GM10266 (cell line): ENCODE measurements around the gene CASKIN1.
"Not testable (repeated sequence)": the region's sequence is repeated elsewhere in the genome, so short reads cannot be mapped to it uniquely, and the experiment has no call there.

Experiments
- DNase-seq: peaks from one replicate; pipeline ENCODE4 v3.0.0; 2012; ENCODE audit errors: extremely low spot score
- TF ChIP-seq, protein P1 (sequence below): IDR thresholded peaks from 2 replicates; pipeline ENCODE4 v1.5.1; 2012; ENCODE audit warnings: mild to moderate bottlenecking, low read depth; ENCODE audit not compliant: control insufficient read depth, insufficient read depth; ENCODE audit errors: missing control alignments

CASKIN1 gene

DNA sequence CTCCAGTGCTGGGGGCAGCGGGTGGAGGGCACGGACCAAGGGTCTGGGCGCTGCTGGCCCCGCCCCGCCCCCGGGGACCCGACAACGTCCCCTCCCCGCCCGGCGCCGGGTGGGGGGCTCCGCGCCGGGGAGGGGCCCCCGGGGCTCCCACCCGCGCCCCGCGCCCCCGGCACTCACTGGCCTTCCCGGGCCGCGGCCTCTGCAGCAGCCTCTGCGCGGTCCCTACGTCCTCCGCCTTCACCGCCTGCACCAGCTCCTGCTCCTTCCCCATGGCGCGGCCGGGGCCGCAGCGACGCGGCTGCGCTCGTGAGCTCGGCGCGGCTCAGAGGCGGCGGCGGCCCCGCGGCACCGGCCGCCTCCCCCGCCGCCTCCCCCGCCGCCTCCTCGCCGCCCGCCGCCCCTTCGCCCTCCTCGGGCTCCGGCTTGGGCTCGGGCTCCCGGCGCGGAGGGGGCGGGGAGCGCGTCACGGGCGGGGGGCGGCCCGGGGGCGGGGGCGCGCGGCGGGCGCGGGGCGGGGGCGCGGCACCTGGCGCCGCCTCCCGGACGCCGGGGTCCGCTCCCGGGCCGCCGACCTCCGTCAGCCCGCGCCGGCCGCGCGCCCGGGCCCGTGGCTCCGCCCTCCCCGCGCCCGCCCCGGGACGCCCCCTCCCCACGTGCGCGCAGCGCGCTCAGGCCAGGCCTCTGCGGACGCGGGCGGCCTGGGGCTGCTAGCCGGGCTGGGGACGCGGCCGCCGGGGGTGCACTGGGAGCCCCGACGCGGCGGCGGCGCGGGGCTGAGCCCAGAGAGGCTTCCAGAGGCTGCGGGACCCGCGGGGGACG is at the start of gene CASKIN1:
CASKIN1 (minus strand) TSS at position 444 of the 819 bp plus-strand sequence; CDS start at position 271, 173 bp downstream.
- TF ChIP-seq, protein P1, sequence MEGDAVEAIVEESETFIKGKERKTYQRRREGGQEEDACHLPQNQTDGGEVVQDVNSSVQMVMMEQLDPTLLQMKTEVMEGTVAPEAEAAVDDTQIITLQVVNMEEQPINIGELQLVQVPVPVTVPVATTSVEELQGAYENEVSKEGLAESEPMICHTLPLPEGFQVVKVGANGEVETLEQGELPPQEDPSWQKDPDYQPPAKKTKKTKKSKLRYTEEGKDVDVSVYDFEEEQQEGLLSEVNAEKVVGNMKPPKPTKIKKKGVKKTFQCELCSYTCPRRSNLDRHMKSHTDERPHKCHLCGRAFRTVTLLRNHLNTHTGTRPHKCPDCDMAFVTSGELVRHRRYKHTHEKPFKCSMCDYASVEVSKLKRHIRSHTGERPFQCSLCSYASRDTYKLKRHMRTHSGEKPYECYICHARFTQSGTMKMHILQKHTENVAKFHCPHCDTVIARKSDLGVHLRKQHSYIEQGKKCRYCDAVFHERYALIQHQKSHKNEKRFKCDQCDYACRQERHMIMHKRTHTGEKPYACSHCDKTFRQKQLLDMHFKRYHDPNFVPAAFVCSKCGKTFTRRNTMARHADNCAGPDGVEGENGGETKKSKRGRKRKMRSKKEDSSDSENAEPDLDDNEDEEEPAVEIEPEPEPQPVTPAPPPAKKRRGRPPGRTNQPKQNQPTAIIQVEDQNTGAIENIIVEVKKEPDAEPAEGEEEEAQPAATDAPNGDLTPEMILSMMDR, result no peak
- DNase-seq, result peak; percentile 71

DNA sequence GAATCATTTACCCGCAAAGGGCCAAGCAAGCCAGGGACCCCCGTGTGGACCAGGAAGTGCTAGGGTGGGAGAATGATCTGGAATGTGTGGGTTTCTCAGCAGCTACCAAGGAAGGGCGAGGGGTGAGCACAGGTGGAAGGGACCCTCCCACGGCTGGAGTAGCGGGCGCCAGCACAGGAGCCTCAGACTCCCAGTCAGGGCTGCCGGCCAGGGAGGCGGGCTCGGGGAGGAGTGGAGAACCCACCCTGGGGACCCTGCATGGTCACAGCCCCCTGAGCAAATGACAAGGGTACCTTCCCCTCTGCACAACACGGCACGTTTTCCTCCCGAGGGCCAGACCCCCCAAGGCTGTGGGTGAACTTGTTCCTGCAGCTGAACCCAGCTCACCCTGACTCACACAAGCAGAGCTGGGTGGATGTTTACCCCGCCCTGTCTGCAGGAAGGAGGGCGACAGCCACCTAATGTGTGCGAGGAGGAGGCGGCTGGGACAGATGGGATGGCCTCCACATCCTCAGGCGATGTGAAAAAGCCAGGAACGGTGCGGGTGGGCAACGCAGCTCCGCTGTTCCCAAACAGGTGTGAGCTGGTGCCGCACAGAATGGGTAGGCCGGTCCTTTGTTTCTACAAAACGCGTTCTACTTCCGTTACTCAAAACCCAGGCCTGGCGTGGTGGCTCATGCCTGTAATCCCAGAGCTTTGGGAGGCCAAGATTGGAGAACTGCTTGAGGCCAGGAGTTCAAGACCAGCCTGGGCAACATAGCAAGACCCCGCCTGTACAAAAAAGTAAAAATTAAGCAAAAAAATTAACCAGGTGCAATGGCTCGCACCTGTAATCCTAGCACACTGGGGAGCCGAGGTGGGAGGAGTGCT is 48.8 kb upstream of the CASKIN1 start:
- TF ChIP-seq, protein P1, result no peak
- no peak for DNase-seq

DNA sequence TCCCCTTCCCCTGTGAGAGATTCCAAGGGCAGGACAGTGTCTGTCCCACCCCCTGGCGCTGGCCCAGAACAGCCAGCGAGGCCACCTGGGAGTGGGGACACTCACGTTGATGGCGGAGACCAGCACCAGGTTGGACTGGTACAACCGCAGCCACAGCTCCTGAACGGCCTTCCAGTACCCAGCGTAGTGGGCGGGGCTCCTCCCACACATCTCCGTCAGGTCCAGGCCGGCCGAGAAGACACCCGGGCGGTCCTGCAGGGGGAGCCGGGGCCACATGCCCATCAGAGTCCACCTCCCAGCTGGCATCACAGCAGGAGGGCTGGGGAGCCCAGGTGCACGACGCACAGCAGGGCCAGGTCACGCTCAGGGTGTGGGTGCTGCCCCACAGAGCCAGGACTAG is 47.9 kb upstream of the CASKIN1 start:
- DNase-seq, result no peak
- TF ChIP-seq, protein P1, result no peak

- TF ChIP-seq, protein P1, result no peak
- no peak for DNase-seq
These were observed 47.4 kb upstream of the CASKIN1 start for GRCh38 chr16:2243781-2244180.

GRCh38 chr16:2243031-2243528 is 46.7 kb upstream of the CASKIN1 start:
- TF ChIP-seq, protein P1, result no peak

GRCh38 chr16:2242598-2242997 is 46.2 kb upstream of the CASKIN1 start:
- TF ChIP-seq, protein P1, result no peak
- no peak for DNase-seq

More at GRCh38 chr16:2243031-2243528, 46.7 kb upstream of the CASKIN1 start:
- DNase-seq, result no peak

DNA sequence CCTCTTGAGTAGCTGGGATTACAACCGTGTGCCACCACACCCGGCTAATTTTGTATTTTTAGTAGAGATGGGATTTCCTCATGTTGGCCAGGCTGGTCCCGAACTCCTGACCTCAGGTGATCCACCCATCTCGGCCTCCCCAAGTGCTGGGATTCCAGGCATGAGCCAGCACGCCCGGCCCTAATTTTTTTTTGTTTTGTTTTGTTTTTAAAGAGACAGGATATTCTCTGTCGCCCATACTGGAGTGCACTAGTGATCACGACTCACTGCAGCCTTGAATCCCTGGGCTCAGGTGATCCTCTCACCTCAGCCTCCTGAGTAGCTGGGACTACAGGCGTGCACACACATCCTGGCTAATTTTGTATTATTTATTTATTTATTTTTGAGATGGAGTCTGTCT is 43.9 kb upstream of the CASKIN1 start:
- not testable (repeated sequence) for DNase-seq
